Measurements from ENCODE around the gene POLR2E.
"Not testable (repeated sequence)": the region's sequence is repeated elsewhere in the genome, so short reads cannot be mapped to it uniquely, and the experiment has no call there.

The POLR2E gene

DNA sequence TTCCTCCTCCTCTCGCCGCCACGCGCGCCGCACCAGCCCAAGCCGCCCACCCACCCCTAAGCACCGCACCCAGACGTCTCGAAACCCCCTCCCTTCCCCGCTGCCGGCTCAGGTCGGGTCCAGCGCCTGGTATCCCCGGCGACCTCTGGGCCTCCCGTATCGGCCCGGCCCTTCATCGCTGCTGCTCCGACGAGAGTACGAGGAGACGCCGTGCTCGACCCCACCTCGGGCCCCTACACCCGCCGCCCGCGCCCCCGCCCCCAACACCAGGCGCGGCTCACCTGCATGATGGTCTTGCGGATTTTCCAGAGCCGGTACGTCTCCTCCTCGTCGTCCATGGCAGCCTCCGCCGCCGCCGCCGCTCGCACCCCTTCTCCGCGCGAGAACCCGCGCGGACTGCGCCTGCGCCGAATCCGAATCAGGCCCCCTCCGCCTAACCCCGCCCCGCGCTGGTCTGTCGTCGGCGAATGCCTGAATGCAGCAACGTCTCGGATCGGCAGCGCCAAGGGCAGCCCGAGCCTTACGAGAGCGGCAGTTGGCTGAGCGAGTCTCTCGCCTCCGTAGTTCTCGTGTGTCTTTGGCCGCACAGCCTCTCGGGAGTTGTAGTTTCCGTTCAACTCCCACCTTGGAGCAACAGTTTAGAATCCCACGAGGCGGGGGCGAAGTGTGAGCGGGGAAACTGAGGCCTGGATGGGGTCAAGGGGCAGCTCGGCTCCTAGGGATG is at the start of gene POLR2E:
Gene POLR2E, minus strand, starts transcription at position 398 of the 724 bp plus-strand sequence. Its CDS starts 60 bp downstream, at position 338.
- peak; percentile 96 for DNase-seq

DNA sequence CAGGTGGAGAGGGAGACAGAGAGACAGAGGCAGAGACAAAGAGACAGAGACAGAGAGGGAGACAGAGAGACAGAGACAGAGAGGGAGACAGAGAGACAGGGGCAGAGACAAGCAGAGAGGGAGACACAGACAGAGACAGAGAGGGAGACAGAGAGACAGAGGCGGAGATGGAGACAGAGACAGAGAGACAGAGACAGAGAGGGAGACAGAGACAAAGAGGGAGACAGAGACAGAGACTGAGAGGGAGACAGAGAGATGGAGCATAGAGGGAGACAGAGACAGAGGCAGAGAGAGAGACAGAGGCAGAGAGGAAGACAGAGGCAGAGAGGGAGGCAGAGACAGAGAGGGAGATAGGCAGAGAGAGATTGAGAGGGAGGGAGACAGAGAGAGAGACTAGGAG is 49.6 kb upstream of the POLR2E start:
- DNase-seq: no peak

GRCh38 chr19:1143828-1144399 is 48.7 kb upstream of the POLR2E start:
- DNase-seq: no peak

GRCh38 chr19:1141944-1142343 is 46.8 kb upstream of the POLR2E start:
- no peak for DNase-seq

DNA sequence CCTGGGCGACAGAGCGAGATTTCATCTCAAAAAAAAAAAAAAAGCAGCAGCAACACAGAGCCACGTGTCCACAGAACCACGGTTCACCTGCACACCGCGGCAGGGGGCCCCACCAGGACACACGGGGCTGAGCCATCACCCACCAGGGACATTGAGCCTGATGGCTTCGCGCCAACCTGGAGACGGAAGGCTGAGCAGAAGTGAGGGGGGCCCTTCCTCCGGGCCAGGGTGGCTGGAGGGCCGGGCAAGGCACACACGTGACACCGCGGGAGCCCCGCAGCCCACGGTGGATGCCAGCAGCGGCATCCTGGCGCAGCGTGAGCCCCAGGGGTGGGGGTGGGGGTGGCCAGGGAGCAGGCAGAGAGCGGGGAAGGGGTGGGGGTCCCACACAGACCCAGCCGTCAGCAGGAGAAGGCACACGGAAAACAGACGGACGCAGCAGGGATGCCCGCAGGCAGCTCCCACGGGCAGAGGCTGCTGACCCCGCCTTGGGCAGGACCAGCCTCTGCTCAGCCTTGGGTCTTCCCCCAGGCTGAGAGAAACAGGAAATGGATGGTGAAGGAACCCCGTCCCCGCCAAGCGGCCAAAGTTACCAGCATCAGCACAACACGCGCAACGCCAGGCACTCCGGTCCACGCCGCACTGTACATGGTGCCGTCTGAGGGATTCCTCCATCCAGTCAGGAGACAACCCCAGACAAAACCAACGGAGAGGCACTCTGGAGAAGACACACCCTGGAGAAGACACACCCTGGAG is 45.3 kb upstream of the POLR2E start:
- DNase-seq: no peak

GRCh38 chr19:1139126-1139525 is 44.0 kb upstream of the POLR2E start:
- no peak for DNase-seq

DNA sequence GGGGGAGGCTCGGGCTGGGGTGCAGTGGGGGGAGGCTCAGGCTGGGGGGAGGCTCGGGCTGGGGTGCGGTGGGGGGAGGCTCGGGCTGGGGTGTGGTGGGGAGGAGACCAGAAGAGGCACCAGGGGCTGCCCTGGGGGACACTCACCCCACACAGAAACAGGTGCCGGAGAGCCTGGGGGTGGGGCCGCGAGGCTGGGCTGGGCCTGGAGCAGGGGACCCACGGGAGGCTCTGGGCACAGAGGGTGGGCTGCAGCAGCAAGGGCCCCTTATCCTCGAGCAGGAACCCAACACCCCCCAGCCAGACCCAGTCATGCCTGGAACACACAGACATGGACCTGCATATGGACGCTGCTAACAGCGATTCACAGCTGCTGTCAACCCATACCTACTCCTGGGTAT is 42.9 kb upstream of the POLR2E start:
- DNase-seq: no peak

GRCh38 chr19:1136621-1137317 is 41.6 kb upstream of the POLR2E start:
- DNase-seq: no peak

DNA sequence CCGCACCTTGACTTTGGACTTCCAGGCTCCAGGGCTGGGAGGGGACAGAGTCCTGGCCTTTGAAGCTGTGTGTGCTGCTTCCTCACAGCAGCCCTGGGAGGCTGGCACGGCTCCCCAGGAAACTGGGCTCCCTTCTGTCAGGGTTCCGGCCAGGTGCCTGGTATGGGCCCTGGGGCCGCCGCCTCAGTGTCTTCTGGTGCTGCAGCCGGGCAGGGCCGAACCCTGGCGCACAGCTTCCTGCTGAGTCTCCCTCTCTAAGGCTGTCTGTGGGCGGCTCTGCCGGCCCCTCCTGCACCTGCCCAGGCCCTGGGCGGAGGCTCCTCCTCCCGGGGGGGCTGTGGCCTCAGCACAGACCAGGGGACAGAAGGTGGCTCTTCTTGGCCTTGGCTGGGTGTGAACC is 41.0 kb upstream of the POLR2E start:
- DNase-seq: no peak

GRCh38 chr19:1135454-1135853 is 40.3 kb upstream of the POLR2E start:
- DNase-seq: no peak

GRCh38 chr19:1134431-1134830 is 39.3 kb upstream of the POLR2E start:
- no peak for DNase-seq

DNA sequence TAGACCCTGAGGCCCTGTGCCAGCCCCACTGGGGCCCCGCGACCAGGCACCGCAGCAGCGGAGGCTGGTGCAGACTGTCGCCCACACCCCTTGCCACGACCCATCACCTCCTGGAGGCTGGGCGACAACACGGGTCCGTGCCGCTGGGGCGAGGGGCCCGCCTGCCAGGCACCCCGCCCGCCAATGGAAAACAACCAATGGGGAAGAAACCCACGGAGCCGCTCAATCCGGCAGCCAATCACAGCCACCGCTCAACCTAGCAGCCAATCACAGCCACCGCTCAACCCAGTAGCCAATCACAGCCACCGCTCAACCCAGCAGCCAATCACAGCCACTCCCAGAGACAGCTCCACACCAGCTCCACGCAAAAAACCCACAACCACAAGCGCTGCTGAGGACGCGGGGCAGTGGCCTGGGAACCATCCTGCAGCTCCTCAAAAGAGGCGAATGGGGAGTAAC is 38.3 kb upstream of the POLR2E start:
- no peak for DNase-seq

DNA sequence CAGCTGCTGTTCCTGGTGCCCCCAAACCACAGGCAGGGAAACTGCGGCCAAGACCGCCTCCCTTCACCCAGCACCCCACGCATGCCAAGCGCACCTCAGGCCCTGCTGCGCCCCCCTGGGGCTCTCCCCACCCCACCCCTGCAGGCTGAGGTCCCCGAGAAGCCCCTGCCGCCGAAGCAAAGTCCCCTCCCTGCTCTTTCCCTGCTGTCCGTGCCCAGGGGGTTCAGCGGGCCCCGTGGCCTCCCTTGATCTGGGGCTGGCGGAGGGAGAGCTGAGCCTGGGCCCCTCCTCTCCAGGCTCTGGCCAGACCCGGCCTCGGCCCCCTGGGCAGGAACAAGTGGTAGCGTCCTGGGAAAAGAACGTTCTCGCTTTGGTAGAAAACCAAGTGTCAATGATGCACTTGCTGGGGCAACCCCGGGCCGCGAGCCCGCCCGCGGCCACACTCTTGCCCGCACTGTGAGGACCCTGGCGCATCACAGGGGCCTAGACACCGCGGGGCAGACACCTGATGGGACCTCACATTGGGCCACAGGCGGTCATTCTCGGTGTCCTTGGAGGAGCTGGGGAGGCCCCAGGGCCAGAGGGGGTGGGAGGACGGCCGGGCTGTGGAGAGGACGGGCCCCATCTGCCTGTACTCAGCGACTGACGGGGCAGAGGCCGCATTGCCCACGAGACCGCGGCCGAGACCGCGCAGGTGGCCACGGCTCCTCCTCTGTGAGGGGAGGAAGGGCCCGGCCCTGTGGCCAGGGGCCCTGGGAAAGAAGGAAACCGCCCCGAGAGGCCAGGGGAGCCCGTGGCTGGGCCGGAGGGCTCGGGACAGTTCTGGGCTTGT is 37.6 kb upstream of the POLR2E start:
- no peak for DNase-seq

DNA sequence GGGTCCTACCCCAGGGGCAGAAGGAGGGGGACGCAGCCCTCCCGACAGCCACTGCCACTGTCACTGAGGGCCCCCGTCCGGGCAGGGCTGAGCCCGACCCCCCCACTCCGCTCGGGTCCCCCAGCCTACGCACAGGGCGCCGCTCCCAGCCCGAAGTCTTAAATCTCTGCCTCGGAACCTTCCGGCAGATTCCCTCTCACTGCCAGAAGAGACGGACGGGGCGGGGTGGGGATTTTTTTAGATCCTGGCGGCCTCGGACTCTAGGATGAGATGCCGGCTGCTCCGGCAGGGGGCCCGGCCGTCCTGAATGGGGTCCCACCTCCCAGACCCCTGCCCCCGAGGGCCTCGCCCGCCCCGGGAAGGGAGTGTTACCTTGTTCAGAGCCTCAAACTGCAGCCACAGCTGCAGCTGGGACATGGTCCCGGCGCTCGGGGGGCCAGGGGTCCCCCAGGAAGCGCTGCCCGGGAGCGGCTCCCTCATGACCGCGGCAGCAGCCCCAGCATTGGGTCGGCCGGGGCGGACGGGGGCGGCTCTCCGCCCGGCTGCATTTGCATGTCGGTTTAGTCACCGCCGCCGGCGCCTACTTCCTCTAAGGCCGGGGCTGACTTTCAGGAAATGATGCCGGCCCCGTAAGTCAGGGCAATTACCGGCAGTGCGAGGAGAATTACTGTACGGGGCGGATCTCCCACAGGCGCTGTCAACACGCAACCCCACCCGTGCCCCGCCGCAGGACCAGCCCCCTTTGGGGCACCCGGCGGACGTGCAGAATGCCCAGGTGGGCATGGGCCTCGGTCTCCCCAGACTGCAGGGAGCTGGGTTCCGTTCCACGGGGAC is 36.8 kb upstream of the POLR2E start:
- DNase-seq: no peak

DNA sequence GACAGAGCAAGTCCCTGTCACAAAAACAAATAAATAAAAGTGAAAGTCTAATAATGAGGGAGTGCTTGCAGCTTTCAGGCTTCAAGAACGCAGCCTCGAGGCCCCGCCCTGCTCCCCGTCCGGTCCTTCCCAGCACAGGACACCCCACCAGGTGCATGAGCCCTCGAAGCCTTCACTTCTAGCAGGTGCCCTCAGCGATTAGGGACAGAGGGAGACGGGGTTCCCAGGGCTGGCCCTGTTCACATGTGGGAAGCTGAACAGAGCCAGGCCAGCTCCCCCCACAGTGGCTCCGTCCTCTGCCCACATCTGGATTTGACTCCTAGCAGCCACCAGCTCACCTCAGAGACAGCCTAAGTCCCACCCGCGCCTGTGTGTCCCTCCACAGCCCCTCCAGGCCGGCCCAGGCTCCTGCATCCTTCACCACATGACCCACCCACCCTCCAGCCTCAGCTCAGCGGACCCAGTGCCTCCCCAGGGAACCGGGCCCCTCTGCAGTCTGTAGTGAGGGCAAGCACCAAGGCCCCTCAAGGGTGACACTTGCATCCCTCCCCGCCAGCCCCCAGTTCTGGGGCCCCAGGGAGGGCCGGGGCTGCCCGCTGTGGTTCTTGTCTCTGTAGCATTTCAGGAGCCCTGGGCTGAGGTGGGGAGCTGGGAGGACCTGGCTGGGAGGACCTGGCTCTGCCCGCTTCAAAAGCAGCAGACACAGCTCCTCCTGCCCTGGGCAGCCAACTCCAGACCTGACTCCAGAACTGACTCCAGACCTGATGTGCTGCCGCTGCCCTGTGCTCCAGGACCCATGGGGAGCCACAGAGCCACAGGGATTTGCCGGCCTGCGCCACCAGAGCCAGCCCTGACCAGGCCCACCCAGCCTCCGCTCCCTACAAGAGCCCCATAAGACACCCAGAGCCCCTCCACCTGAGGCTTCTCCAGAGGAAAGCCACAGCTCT is 35.9 kb upstream of the POLR2E start:
- no peak for DNase-seq

- no peak for DNase-seq
These were observed 34.4 kb upstream of the POLR2E start for GRCh38 chr19:1129535-1129934.

- DNase-seq: not testable (repeated sequence)
These were observed 33.9 kb upstream of the POLR2E start for GRCh38 chr19:1129084-1129483.

DNA sequence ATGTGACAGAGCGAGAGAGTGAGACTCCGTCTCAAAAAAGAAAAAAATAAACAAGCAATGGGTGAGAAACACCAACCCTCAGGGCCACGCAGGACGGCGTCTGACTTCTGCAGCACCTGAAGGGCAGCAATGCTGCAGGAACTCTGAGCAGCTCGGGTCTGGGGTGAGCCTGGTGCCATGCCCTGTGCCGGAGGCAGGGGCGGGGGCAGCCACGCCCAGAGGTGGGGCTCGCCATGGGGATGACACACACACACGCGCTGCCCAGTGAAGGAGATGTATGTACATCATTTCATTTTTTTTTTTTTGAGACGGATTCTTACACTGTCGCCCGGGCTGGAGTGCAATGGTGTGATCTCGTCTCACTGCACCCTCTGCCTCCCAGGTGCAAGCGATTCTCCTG is 32.9 kb upstream of the POLR2E start:
- DNase-seq: no peak

DNA sequence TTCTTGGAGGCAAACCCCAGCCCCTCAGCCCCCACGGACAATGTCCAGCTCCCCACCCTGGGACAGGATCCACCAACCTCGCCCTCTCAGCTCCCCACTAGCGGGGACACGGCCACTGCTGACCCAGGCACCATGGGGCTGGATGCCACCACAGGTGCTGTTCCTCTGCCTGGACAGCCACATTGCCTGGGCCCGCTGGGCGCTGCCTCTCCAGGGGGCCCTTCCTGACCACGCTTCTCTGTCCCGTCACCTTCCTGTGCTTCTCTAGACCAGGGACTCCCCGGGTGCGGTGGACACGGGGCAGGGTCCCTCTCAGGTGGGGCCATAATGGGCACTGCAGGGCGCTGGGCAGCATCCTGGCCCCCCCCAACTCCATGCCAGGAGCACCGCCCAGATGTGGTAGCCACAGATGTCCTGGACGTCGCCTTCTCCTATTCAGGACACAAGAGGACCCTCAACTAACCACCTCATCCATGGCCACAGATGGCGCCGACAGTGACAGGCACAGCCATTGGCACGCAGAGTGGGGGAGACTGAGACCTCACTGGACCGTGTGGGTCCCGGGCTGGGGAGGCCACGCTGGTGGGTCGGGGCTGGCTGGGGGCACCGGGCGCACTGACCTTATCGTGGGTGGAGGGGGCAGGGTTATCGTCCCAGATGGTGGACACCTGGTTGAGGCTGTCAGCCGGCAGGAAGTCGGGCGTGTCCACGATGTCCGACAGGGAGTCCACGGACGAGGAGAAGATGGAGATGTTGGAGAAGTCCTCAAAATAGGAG is 32.0 kb upstream of the POLR2E start:
- DNase-seq: no peak
